HEK293 (cell line): ENCODE results near the gene COMMD7.

Experiments
- CTCF ChIA-PET: fragments of 350-600 bp; formaldehyde crosslinking; extraction: SDS; loops from one replicate; lab custom pipeline; 2021; ENCODE audit warnings: antibody characterized with exemption; lab: Yijun Ruan, JAX
- POLR2A ChIA-PET: fragments of 300-600 bp; formaldehyde crosslinking; extraction: SDS; loops from one replicate; lab custom pipeline; 2020; ENCODE audit warnings: antibody characterized with exemption, inconsistent platforms; lab: Yijun Ruan, JAX
- H3K27ac ChIP-seq: fragments of 200-500 bp; sonication (Bioruptor generic); 2 replicates; pipeline ENCODE4 v1.5.1; 2014; ENCODE audit warnings: low read depth, low read length, control low read depth, inconsistent platforms; ENCODE audit errors: extremely low read depth
- H3K36me3 ChIP-seq, 2 experiments: fragments of 200-500 bp in 1 of 2; sonication (Bioruptor generic) in 1 of 2; 1 replicate in 1 of 2; 2 replicates in 1 of 2; pipeline ENCODE4 v1.5.1; 2014 to 2017; ENCODE audit warnings: inconsistent platforms in 2 of 2, low read length in 2 of 2; ENCODE audit not compliant: control insufficient read depth in 2 of 2, insufficient read depth in 1 of 2
- H3K4me1 ChIP-seq: fragments of 200-500 bp; sonication (Bioruptor generic); 2 replicates; pipeline ENCODE4 v1.5.1; 2014; ENCODE audit warnings: mild to moderate bottlenecking, low read length, inconsistent platforms; ENCODE audit not compliant: control insufficient read depth, insufficient read depth
- H3K4me3 ChIP-seq: 2 replicates; pipeline ENCODE4 v1.5.1; 2011; ENCODE audit warnings: low read depth, mild to moderate bottlenecking, control low read depth, low read length, moderate library complexity
- H3K9me3 ChIP-seq: fragments of 200-500 bp; sonication (Bioruptor generic); 2 replicates; pipeline ENCODE4 v1.5.1; 2014; ENCODE audit warnings: low read depth, low read length, inconsistent platforms; ENCODE audit not compliant: control insufficient read depth, insufficient read depth
- HOXC10 ChIP-seq: sonication (generic); formaldehyde crosslinking; IDR thresholded peaks from 2 replicates; pipeline ENCODE4 v1.8.1; 2023; ENCODE audit warnings: mild to moderate bottlenecking, missing genetic modification reagents
- INSM2 ChIP-seq: fragments of 450-650 bp; formaldehyde crosslinking; IDR thresholded peaks from 2 replicates; pipeline ENCODE4 v1.5.1; 2016; ENCODE audit warnings: missing biosample characterization, missing genetic modification characterization
- KLF7 ChIP-seq: fragments of 450-650 bp; formaldehyde crosslinking; IDR thresholded peaks from 2 replicates; pipeline ENCODE4 v1.5.1; 2016; ENCODE audit warnings: missing biosample characterization, missing genetic modification characterization, borderline replicate concordance
- PBX3 ChIP-seq: sonication (generic); formaldehyde crosslinking; IDR thresholded peaks from 2 replicates; pipeline ENCODE4 v1.8.1; 2022; ENCODE audit warnings: mild to moderate bottlenecking, moderate library complexity, missing genetic modification reagents
- TRIM28 ChIP-seq: IDR thresholded peaks from 2 replicates; pipeline ENCODE4 v1.6.1; 2011; ENCODE audit warnings: low read length, control low read depth, borderline replicate concordance
- ZNF140 ChIP-seq: fragments of 450-650 bp; formaldehyde crosslinking; IDR thresholded peaks from 2 replicates; pipeline ENCODE4 v1.5.1; 2016; ENCODE audit warnings: missing biosample characterization, missing genetic modification characterization
- ZNF146 ChIP-seq: fragments of 450-650 bp; formaldehyde crosslinking; IDR thresholded peaks from 2 replicates; pipeline ENCODE4 v1.5.1; 2016; ENCODE audit warnings: missing biosample characterization, missing genetic modification characterization
- ZNF2 ChIP-seq: fragments of 450-650 bp; formaldehyde crosslinking; IDR thresholded peaks from 2 replicates; pipeline ENCODE4 v1.5.1; 2016; ENCODE audit warnings: missing biosample characterization, missing genetic modification characterization
- ZNF221 ChIP-seq: fragments of 450-650 bp; formaldehyde crosslinking; IDR thresholded peaks from 2 replicates; pipeline ENCODE4 v1.5.1; 2017; ENCODE audit warnings: missing biosample characterization, missing genetic modification characterization, borderline replicate concordance
- ZNF398 ChIP-seq: fragments of 450-650 bp; formaldehyde crosslinking; IDR thresholded peaks from 2 replicates; pipeline ENCODE4 v1.5.1; 2017; ENCODE audit warnings: missing biosample characterization, missing genetic modification characterization
- ZNF530 ChIP-seq: fragments of 450-650 bp; formaldehyde crosslinking; IDR thresholded peaks from 2 replicates; pipeline ENCODE4 v1.5.1; 2016; ENCODE audit warnings: low read depth, missing biosample characterization, missing genetic modification characterization
- ZNF549 ChIP-seq: fragments of 450-650 bp; IDR thresholded peaks from 2 replicates; pipeline ENCODE4 v1.5.1; 2018; ENCODE audit warnings: missing biosample characterization, missing genetic modification characterization, mild to moderate bottlenecking, inconsistent platforms, moderate library complexity
- ZNF571 ChIP-seq: fragments of 450-650 bp; formaldehyde crosslinking; IDR thresholded peaks from 2 replicates; pipeline ENCODE4 v1.5.0; 2017; ENCODE audit warnings: missing biosample characterization, missing genetic modification characterization
- ZNF610 ChIP-seq: fragments of 450-650 bp; formaldehyde crosslinking; IDR thresholded peaks from 2 replicates; pipeline ENCODE4 v1.5.1; 2016; ENCODE audit warnings: missing biosample characterization, missing genetic modification characterization, borderline replicate concordance
- ZNF768 ChIP-seq: fragments of 450-650 bp; formaldehyde crosslinking; IDR thresholded peaks from 2 replicates; pipeline ENCODE4 v1.5.1; 2018; ENCODE audit warnings: missing biosample characterization, mild to moderate bottlenecking, missing genetic modification characterization

Gene COMMD7

GRCh38 chr20:32672394-32672981 is 70.8 kb downstream of the COMMD7 start:
- H3K4me3 ChIP-seq: no peak overlapping the region
- POLR2A ChIA-PET: interaction anchor here (0.6 to 3.4 kb wide), 2 partner anchors 106 to 326 kb away, joined by 5 to 13 read pairs; no protein-coding TSS in a partner anchor
- no peaks in the 10 kb centered on the region for H3K4me1 ChIP-seq

GRCh38 chr20:32670773-32671455 is 72.4 kb downstream of the COMMD7 start:
- CTCF ChIA-PET: interaction anchor here (0.7 to 9.0 kb wide), 4 partner anchors 107 to 588 kb away, joined by 3 to 244 read pairs (median 22); no protein-coding TSS in a partner anchor
- Histone ChIP-seq H3K36me3 (no peaks in the 10 kb centered on the region), H3K27ac (no peak overlapping the region), H3K4me1 (no peaks in the 10 kb centered on the region), H3K4me3 (no peak overlapping the region), H3K9me3 (no peaks in the 10 kb centered on the region)
- TF ChIP-seq ZNF571: no peak
- peak; percentile 81 for TF ChIP-seq ZNF146 (tag by site-specific recombination)
- TF ChIP-seq ZNF610 (tag by site-specific recombination): no peak
- TF ChIP-seq ZNF530 (tag by site-specific recombination): no peak
- no peak for TF ChIP-seq ZNF768
- no peak for TF ChIP-seq INSM2 (tag by site-specific recombination)
- TF ChIP-seq ZNF2 (tag by site-specific recombination): no peak
- POLR2A ChIA-PET: no interaction called here

More at GRCh38 chr20:32672394-32672981, 70.8 kb downstream of the COMMD7 start:
- H3K36me3 ChIP-seq: no peaks in the 10 kb centered on the region
- no peak overlapping the region for H3K27ac ChIP-seq
- CTCF ChIA-PET: interaction anchor here (0.5 to 9.0 kb wide), 6 partner anchors 46 to 158 kb away, joined by 3 to 244 read pairs (median 4); no protein-coding TSS in a partner anchor
- no peaks in the 10 kb centered on the region for H3K9me3 ChIP-seq
- TF ChIP-seq ZNF221 (tag by site-specific recombination) (no peak), ZNF398 (tag by site-specific recombination) (peak; percentile 88), ZNF140 (no peak)

- Histone ChIP-seq H3K27ac (no peak overlapping the region), H3K9me3 (no peaks in the 10 kb centered on the region), H3K36me3 (no peaks in the 10 kb centered on the region), H3K4me1 (no peaks in the 10 kb centered on the region), H3K4me3 (no peak overlapping the region)
- ChIA-PET CTCF (interaction anchor here (1.6 to 5.0 kb wide), 2 partner anchors 14 to 111 kb away, joined by 3 to 42 read pairs; no protein-coding TSS in a partner anchor), POLR2A (interaction anchor here (0.6 kb wide), 1 partner anchor 152 kb away, joined by 3 read pairs; the partner anchor contains the start of gene MAPRE1)
- TF ChIP-seq PBX3 (no peak), ZNF549 (tag by site-specific recombination) (no peak), KLF7 (tag by site-specific recombination) (no peak), TRIM28 (no peak), HOXC10 (CRISPR knock-in tag) (no peak)
These were observed 76.2 kb downstream of the COMMD7 start for GRCh38 chr20:32667027-32667426.
